Left lung (tissue), 10 donors: Measurements from ENCODE around the gene PIP4K2A. TPM values are rescaled to one million over a fixed set of nuclear protein-coding genes. Genes with fewer than 3 reads are reported as not detected.

Experiments
- ATAC-seq: fragments of 200-7000 bp; cut with Tn5 transposase; one replicate; pipeline ENCODE4 v1.9.1; 2020; ENCODE audit warnings: moderate library complexity
- DNase-seq, 4 donors: peaks; one replicate each; pipeline ENCODE4 v3.0.0-alpha.2; 2013 to 2020
- H3K27ac ChIP-seq, 2 donors: fragments of 200-600 bp; sonication (generic) in 1 of 2; one replicate each; pipeline versions ENCODE4 v1.5.0 to v1.8.0; 2020 to 2021
- H3K27me3 ChIP-seq, 2 donors: fragments of 200-600 bp; sonication (generic) in 1 of 2; one replicate each; pipeline versions ENCODE4 v1.5.0 to v1.8.0; 2020 to 2021
- H3K36me3 ChIP-seq, 2 donors: fragments of 200-600 bp; sonication (generic) in 1 of 2; one replicate each; pipeline versions ENCODE4 v1.5.0 to v1.8.0; 2020 to 2021
- H3K4me1 ChIP-seq, 2 donors: fragments of 200-600 bp; one replicate each; pipeline ENCODE4 v1.8.0; 2021
- H3K4me3 ChIP-seq, 2 donors: fragments of 200-600 bp; sonication (generic) in 1 of 2; one replicate each; pipeline versions ENCODE4 v1.5.0 to v1.8.0; 2020 to 2021; ENCODE audit warnings: mild to moderate bottlenecking in 1 of 2
- H3K9me3 ChIP-seq, 2 donors: fragments of 200-600 bp; sonication (generic) in 1 of 2; one replicate each; pipeline versions ENCODE4 v1.5.0 to v1.8.0; 2020 to 2021
- CTCF ChIP-seq, 2 donors: fragments of 200-600 bp; sonication (generic) in 1 of 2; IDR thresholded peaks; one replicate each; pipeline versions ENCODE4 v1.5.0 to v1.8.0; 2021; ENCODE audit warnings: antibody characterized with exemption in 2 of 2
- intact Hi-C, 2 donors: fragments of 100-400 bp; cut with DNase I; formaldehyde crosslinking; loops; one replicate each; pipeline versions ENCODE4 v1.11.2 to v1.14.2; 2022
- polyA plus RNA-seq, 6 donors: library from polyadenylated mRNA; unstranded; fragments of 120-200 nt; gene quantifications; one replicate each; pipeline ENCODE4 v1.2.1, GENCODE V29; 2013; ENCODE audit not compliant: insufficient read length in 6 of 6
- total RNA-seq, 2 donors: library from RNA; stranded (reverse); fragmentation: NEBNext Ultra II Directional; extraction: Animal tissue kit (Norgen Biotek cat#: 25700); gene quantifications; one replicate each; pipeline ENCODE4 v1.2.1, GENCODE V29; 2021
- donor health status: DM: no; HTN: yes; CAD: no.
- donor health status: DM: no; HTN: no; CAD: no.

PIP4K2A gene
- total and polyA plus RNA-seq, 8 donors = 24.9 to 53.8 (median 29.5) TPM

- Histone ChIP-seq H3K9me3 (no peaks in the 10 kb centered on the region), H3K27me3 (no peaks in the 10 kb centered on the region), H3K27ac (no peak overlapping the region), H3K4me3 (no peak overlapping the region), H3K4me1 (peaks cover 6 to 41% of the 10 kb centered on the region in 2 donors), H3K36me3 (no peaks in the 10 kb centered on the region)
- intact Hi-C loops = no loop called here
- no peak for TF ChIP-seq CTCF (IDR thresholded peaks at IDR 0.05)
- ATAC-seq (no peak), DNase-seq (no peak)
Measured at GRCh38 chr10:22677333-22677732, 37.0 kb downstream of the PIP4K2A start.

- Histone ChIP-seq H3K27me3 (no peaks in the 10 kb centered on the region), H3K4me3 (no peak overlapping the region), H3K4me1 (peaks cover 0 to 32% of the 10 kb centered on the region in 2 donors), H3K27ac (no peak overlapping the region), H3K9me3 (no peaks in the 10 kb centered on the region), H3K36me3 (no peaks in the 10 kb centered on the region)
- no peak for DNase-seq
- TF ChIP-seq CTCF (IDR thresholded peaks at IDR 0.05) = no peak
- ATAC-seq = no peak
- intact Hi-C loops = no loop called here
Measured at GRCh38 chr10:22676435-22676834, 37.9 kb downstream of the PIP4K2A start.

GRCh38 chr10:22674573-22674930, 39.8 kb downstream of the PIP4K2A start:
- H3K4me1 ChIP-seq = peaks cover 0 to 38% of the 10 kb centered on the region in 2 donors
- no peak for ATAC-seq
- no peaks in the 10 kb centered on the region for H3K9me3 ChIP-seq
- no peaks in the 10 kb centered on the region for H3K27me3 ChIP-seq
- H3K36me3 ChIP-seq = no peaks in the 10 kb centered on the region
- TF ChIP-seq CTCF (IDR thresholded peaks at IDR 0.05) = no peak
- H3K4me3 ChIP-seq = no peak overlapping the region
- H3K27ac ChIP-seq = no peak overlapping the region
- intact Hi-C loops = no loop called here
- DNase-seq = no peak

GRCh38 chr10:22673785-22674572, 40.4 kb downstream of the PIP4K2A start:
- no peaks in the 10 kb centered on the region for H3K36me3 ChIP-seq
- intact Hi-C loops = no loop called here
- H3K27ac ChIP-seq = no peak overlapping the region
- H3K4me3 ChIP-seq = no peak overlapping the region
- no peaks in the 10 kb centered on the region for H3K9me3 ChIP-seq
- DNase-seq (no peak), ATAC-seq (no peak)
- H3K4me1 ChIP-seq = peaks cover 0 to 44% of the 10 kb centered on the region in 2 donors
- no peaks in the 10 kb centered on the region for H3K27me3 ChIP-seq
- TF ChIP-seq CTCF (IDR thresholded peaks at IDR 0.05) = no peak

DNA sequence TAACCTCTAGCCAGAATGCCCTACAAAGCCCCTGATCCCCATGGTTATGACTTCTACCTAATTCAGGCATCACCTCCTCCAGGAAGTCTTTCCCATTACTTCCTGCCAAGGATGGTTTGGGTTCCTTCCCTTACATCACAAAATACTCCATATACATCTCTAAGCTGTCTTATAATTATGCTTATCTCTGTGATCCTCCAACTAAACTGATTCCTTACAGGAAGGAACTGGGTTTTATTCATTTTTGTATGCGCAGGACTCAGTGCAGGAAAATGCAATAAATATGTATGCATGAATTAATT, 41.3 kb downstream of the PIP4K2A start:
- Histone ChIP-seq H3K9me3 (no peaks in the 10 kb centered on the region), H3K27me3 (no peaks in the 10 kb centered on the region), H3K36me3 (no peaks in the 10 kb centered on the region), H3K4me1 (peaks cover 0 to 53% of the 10 kb centered on the region in 2 donors), H3K27ac (no peak overlapping the region), H3K4me3 (no peak overlapping the region)
- intact Hi-C loops = no loop called here
- TF ChIP-seq CTCF (IDR thresholded peaks at IDR 0.05) = no peak
- ATAC-seq = no peak
- no peak for DNase-seq
